NCI-H748 treated with DMSO at 0.1 percent for 48 hours (cell line): Measurements from ENCODE around the gene ZSCAN21.

ENCODE experiments used
- DNase-seq: peaks from one replicate; lab custom pipeline; 2025; lab: John Stamatoyannopoulos, UW

Gene ZSCAN21

GRCh38 chr7:100100420-100101015 is 50.9 kb downstream of the ZSCAN21 start:
- DNase-seq = peak; percentile 86

DNA sequence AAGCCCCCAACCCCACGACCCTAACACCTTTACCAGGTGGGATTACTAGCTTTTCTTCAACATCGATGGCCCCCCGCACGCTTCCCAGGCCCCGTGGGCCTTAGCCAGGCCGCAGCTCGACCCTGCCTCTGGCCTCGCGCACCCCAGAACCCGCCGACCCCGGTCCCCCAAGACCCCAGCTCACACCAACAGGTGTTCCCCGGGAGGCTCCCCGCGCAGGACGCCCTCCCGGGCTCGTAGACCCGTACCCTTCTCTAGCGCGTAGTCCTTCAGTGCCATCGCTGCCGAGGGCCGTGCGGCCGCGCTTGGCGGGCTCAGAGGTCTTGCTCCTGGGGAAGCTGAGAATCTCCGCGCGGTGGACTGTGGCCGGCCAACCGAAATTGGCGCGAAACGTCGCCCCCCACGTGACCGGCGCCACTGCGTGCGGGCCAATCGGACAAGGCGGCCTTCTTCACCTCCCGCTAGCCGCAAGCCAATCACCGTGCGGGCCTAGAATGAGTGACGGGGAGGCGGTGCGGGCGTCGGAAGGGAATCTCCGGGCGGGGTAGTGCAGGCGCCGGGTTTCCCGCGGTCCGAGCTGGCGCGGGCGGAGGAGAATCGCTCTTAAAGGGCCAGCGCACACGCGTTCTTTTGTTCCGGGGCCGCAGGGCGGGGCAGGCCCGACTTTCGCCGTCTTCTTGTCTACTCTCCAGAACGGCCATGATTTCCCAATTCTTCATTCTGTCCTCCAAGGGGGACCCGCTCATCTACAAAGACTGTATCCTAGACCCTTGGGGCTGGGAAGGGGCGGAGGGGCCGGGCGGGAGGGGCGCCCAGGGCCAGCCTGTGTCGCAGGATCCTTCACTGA is 51.7 kb downstream of the ZSCAN21 start, which contains the start of the genes AP4M1 and MCM7:
TSS of gene AP4M1 (plus strand) at position 628 of the 847 bp plus-strand sequence. CDS start at position 700, 72 bp downstream.
TSS of gene MCM7 (minus strand) at position 382 of the 847 bp plus-strand sequence. CDS start at position 279, 103 bp downstream.
- peak; percentile 97 for DNase-seq

DNA sequence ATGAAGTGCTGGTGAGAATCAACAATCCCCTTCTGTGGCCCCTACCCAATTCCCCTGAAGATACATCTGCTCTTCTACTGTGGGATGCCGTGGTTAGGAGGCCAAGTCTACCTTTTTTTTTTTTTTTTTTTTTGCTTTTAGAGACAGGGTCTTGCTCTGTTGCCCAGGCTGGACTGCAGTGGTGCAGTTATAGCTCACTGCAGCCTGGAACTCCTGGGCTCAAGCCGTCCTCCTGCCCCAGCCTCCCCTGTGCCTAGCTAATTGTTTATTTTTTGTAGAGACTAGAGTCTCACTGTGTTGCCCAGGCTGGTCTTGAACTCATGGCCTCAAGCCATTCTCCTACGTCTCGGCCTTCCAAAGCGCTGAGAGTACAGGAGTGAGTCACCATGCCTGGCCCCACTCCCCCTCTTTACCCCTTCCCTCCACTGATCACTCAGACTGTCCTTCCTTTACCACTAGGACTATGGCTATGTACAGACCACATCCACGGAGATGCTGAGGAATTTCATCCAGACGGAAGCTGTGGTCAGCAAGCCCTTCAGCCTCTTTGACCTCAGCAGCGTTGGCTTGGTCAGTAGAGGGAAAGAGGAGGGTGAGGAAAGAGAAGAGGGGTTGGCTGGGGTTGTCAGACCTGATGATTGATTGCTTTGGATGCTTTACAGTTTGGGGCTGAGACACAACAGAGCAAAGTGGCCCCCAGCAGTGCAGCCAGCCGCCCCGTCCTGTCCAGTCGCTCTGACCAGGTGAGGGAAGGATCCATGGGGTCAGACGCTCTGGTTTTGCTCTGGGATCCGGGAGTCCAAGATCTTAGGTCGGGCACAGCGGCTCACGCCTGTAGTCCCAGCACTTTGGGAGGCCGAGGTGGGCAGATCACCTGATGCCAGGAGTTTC is 53.6 kb downstream of the ZSCAN21 start:
- DNase-seq = no peak

DNA sequence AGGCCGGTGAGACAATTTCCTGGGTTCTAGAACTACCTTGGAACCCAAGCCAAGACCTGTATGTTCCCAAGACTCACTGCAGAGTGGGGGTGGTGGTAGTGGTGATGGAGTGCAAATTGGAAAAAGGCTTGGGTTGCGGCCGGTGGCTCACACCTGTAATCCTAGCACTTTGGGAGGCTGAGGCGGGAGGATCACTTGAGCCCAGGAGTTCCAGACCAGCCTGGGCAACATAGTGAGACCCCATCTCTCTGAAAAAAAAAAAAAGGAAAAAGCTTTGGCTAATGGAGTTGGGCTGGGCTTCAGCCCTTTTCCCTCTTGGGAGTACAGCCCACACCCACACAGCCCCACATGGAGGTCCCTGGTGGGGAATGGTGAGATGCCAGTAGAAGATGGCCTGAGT is 56.0 kb downstream of the ZSCAN21 start:
- DNase-seq = no peak

DNA sequence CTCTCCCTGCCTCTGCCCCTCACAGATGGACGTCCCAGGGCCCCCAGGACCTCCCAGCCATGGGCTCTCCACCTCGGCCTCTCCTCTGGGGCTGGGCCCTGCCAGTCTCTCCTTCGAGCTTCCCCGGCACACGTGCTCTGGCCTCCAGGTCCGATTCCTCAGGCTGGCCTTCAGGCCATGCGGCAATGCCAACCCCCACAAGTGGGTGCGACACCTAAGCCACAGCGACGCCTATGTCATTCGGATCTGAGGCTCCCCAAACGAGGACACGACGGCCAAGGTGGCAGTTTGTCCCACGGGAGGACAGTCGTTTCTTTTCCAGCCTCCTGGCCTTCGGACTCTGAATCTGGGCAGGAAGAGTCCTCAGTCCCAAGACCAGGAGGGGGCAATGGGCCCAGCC is 57.1 kb downstream of the ZSCAN21 start:
- no peak for DNase-seq

GRCh38 chr7:100107125-100107737 is 57.7 kb downstream of the ZSCAN21 start:
- DNase-seq = no peak

GRCh38 chr7:100107890-100108289 is 58.3 kb downstream of the ZSCAN21 start:
- no peak for DNase-seq

- no peak for DNase-seq
These were observed 60.1 kb downstream of the ZSCAN21 start for GRCh38 chr7:100109521-100110163.

- DNase-seq = no peak
These were observed 61.6 kb downstream of the ZSCAN21 start for GRCh38 chr7:100111156-100111555.

DNA sequence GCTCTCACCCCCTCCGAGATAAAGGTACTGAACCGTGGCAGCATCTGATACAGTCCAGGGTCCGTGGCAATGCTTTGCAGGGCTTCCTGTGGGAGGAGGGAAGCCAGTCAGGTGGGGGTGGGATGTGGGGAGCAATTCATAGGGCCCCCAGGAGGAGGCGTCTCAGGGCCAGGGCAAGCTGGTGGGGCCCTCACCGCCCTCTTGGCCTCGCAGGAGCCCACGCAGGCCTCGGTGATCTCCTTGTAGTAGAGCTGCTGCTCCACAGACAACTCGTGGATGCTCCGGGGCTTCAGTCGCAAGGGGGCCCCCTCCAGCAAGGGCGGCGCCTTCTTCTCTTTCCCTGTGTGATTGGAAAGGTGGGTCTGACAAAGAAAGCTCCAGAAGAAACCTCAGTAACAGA is 62.3 kb downstream of the ZSCAN21 start:
- DNase-seq = no peak
